Natural killer cell (primary cell): ENCODE measurements around the gene GPRIN3. TPM values are rescaled to one million over a fixed set of nuclear protein-coding genes. Genes with fewer than 3 reads are reported as not detected.
A peak's percentile ranks its signal among the peaks of the same experiment; 100 is the strongest.

Experiments
- ATAC-seq, 3 donors: fragments of 150-1000 bp in 2 of 3; fragments of 200-7000 bp in 1 of 3; cut with Tn5 transposase; 1 replicate in 1 of 3; 2 replicates in 2 of 3; pipeline ENCODE4 v1.10.0; 2021; ENCODE audit warnings: mild to moderate bottlenecking in 2 of 3, moderate library complexity in 2 of 3
- DNase-seq, 2 donors: peaks; one replicate each; pipeline versions ENCODE4 v3.0.0 to v3.0.0-alpha.2; 2013 to 2021; ENCODE audit warnings: mixed read lengths in 1 of 2
- H3K27ac ChIP-seq: one replicate; pipeline ENCODE4 v1.5.1; 2013; ENCODE audit warnings: mild to moderate bottlenecking, low read length
- H3K27me3 ChIP-seq: one replicate; pipeline ENCODE4 v1.6.1; 2013; ENCODE audit warnings: low read length; ENCODE audit not compliant: control insufficient read depth, insufficient read depth
- H3K36me3 ChIP-seq: one replicate; pipeline ENCODE4 v1.6.1; 2013; ENCODE audit warnings: low read length; ENCODE audit not compliant: control insufficient read depth, insufficient read depth
- H3K4me1 ChIP-seq: one replicate; pipeline ENCODE4 v1.6.1; 2013; ENCODE audit warnings: low read length; ENCODE audit not compliant: control insufficient read depth, insufficient read depth
- H3K4me3 ChIP-seq: one replicate; pipeline ENCODE4 v1.5.1; 2013; ENCODE audit warnings: low read length
- H3K9me3 ChIP-seq: one replicate; pipeline ENCODE4 v1.6.1; 2013; ENCODE audit warnings: low read length; ENCODE audit not compliant: control insufficient read depth, insufficient read depth
- H3K27ac Mint-ChIP-seq, 2 donors: one replicate each; pipeline ENCODE4 v1.8.0; 2022; ENCODE audit warnings: mild to moderate bottlenecking in 2 of 2, mixed read lengths in 2 of 2, moderate library complexity in 1 of 2
- H3K27me3 Mint-ChIP-seq, 2 donors: one replicate each; pipeline ENCODE4 v1.8.0; 2022; ENCODE audit warnings: low read depth in 2 of 2, mixed read lengths in 2 of 2
- H3K36me3 Mint-ChIP-seq: one replicate; pipeline ENCODE4 v1.8.0; 2022; ENCODE audit warnings: mixed read lengths
- H3K4me1 Mint-ChIP-seq, 2 donors: one replicate each; pipeline ENCODE4 v1.8.0; 2022; ENCODE audit warnings: mixed read lengths in 2 of 2
- H3K4me3 Mint-ChIP-seq: one replicate; pipeline ENCODE4 v1.8.0; 2022; ENCODE audit warnings: mild to moderate bottlenecking, moderate library complexity, mixed read lengths
- H3K9me3 Mint-ChIP-seq, 2 donors: one replicate each; pipeline ENCODE4 v1.8.0; 2022; ENCODE audit warnings: mixed read lengths in 2 of 2
- WGBS: methylation state at CpG from one replicate; pipeline ENCODE4 v1.1.7; 2013; ENCODE audit warnings: missing lambda C conversion rate; ENCODE audit not compliant: insufficient coverage; 5-methylcytosine and 5-hydroxymethylcytosine counted together
- intact Hi-C: fragments of 100-400 bp; cut with micrococcal nuclease; formaldehyde crosslinking; loops from one replicate; pipeline ENCODE4 v1.14.2; 2022
- total RNA-seq, 4 donors: library from RNA; stranded (reverse); fragments of 120-200 nt in 1 of 4; gene quantifications; one replicate each; pipeline versions ENCODE4 v1.2.3 to v1.2.4, GENCODE V29; 2013 to 2022
- TF ChIP-seq, protein P1 (sequence below): fragments of 200-600 bp; IDR thresholded peaks from one replicate; pipeline ENCODE4 v1.8.0; 2022; ENCODE audit warnings: antibody characterized with exemption

Gene GPRIN3
- total RNA-seq, 3 donors from 2014 or later (not counting 1 experiment from before 2014, with no cell fraction given): 48.3 to 50.7 (median 48.5) TPM

GRCh38 chr4:89329280-89329679 lies 21.7 kb upstream of the GPRIN3 start:
- no peak overlapping the region for H3K27ac ChIP-seq
- H3K4me3 ChIP-seq: no peak overlapping the region
- DNase-seq (no peak), ATAC-seq (no peak)
- no peaks in the 10 kb centered on the region for H3K27me3 ChIP-seq
- H3K36me3 Mint-ChIP-seq: no peaks in the 10 kb centered on the region
- no peaks in the 10 kb centered on the region for H3K36me3 ChIP-seq
- intact Hi-C loops: loop anchor here (10.0 kb wide), 1 partner anchor 46 kb away; no protein-coding TSS in a partner anchor
- WGBS: 57% methylated on average over 1 of the region's 1 CpG
- no peaks in the 10 kb centered on the region for H3K9me3 Mint-ChIP-seq
- no peak overlapping the region for H3K27ac Mint-ChIP-seq
- H3K4me1 ChIP-seq: no peaks in the 10 kb centered on the region
- TF ChIP-seq, protein P1, sequence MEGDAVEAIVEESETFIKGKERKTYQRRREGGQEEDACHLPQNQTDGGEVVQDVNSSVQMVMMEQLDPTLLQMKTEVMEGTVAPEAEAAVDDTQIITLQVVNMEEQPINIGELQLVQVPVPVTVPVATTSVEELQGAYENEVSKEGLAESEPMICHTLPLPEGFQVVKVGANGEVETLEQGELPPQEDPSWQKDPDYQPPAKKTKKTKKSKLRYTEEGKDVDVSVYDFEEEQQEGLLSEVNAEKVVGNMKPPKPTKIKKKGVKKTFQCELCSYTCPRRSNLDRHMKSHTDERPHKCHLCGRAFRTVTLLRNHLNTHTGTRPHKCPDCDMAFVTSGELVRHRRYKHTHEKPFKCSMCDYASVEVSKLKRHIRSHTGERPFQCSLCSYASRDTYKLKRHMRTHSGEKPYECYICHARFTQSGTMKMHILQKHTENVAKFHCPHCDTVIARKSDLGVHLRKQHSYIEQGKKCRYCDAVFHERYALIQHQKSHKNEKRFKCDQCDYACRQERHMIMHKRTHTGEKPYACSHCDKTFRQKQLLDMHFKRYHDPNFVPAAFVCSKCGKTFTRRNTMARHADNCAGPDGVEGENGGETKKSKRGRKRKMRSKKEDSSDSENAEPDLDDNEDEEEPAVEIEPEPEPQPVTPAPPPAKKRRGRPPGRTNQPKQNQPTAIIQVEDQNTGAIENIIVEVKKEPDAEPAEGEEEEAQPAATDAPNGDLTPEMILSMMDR: no peak
- no peaks in the 10 kb centered on the region for H3K27me3 Mint-ChIP-seq
- H3K4me3 Mint-ChIP-seq: no peak overlapping the region
- H3K9me3 ChIP-seq: no peaks in the 10 kb centered on the region
- H3K4me1 Mint-ChIP-seq: peaks cover 0 to 9% of the 10 kb centered on the region in 2 donors

DNA sequence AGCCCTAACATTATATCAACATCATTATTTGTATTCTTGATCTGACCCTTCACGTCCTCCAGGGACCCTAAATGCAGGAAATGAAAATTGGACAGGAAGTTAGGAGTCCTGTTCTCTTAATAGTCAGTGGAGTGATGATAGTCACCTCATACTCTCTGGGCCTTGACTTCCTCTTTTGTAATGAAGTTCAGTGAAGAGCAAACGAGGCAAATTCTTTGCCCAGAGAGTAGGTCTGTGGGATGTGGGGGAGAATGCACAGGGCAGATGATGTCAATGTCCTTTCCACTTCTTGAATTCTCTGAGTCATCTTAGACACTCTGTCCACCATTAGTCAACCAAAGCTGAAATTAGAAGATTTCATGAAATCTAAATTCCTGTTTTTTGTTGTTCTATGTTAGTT lies 17.1 kb upstream of the GPRIN3 start:
- H3K27me3 ChIP-seq: no peaks in the 10 kb centered on the region
- Mint-ChIP-seq H3K27me3 (no peaks in the 10 kb centered on the region), H3K4me1 (peaks cover 0 to 4% of the 10 kb centered on the region in 2 donors), H3K36me3 (no peaks in the 10 kb centered on the region), H3K4me3 (no peak overlapping the region), H3K9me3 (no peaks in the 10 kb centered on the region), H3K27ac (no peak overlapping the region)
- no peak overlapping the region for H3K27ac ChIP-seq
- WGBS: 25% methylated on average over 2 of the region's 2 CpGs
- no peaks in the 10 kb centered on the region for H3K9me3 ChIP-seq
- no peak for DNase-seq
- peak; percentile 35 to 59 (median 47) for ATAC-seq
- H3K4me3 ChIP-seq: no peak overlapping the region
- intact Hi-C loops: loop anchor here (10.0 kb wide), 1 partner anchor 50 kb away; no protein-coding TSS in a partner anchor
- TF ChIP-seq, protein P1: no peak
- no peaks in the 10 kb centered on the region for H3K4me1 ChIP-seq
- no peaks in the 10 kb centered on the region for H3K36me3 ChIP-seq

GRCh38 chr4:89322671-89323070 lies 15.1 kb upstream of the GPRIN3 start:
- Histone ChIP-seq H3K4me1 (peaks cover under 1% of the 10 kb centered on the region), H3K27me3 (no peaks in the 10 kb centered on the region), H3K36me3 (no peaks in the 10 kb centered on the region), H3K27ac (no peak overlapping the region), H3K4me3 (no peak overlapping the region), H3K9me3 (no peaks in the 10 kb centered on the region)
- Mint-ChIP-seq H3K27me3 (no peaks in the 10 kb centered on the region), H3K4me1 (peaks cover 0 to 4% of the 10 kb centered on the region in 2 donors), H3K9me3 (no peaks in the 10 kb centered on the region), H3K36me3 (no peaks in the 10 kb centered on the region), H3K4me3 (no peak overlapping the region), H3K27ac (no peak overlapping the region)
- TF ChIP-seq, protein P1: no peak
- ATAC-seq (no peak), DNase-seq (no peak)
- intact Hi-C loops: loop anchor here (10.0 kb wide), 1 partner anchor 52 kb away; no protein-coding TSS in a partner anchor

- no peaks in the 10 kb centered on the region for H3K27me3 ChIP-seq
- no peak for DNase-seq
- Mint-ChIP-seq H3K4me1 (peaks cover 17 to 20% of the 10 kb centered on the region in 2 donors), H3K9me3 (no peaks in the 10 kb centered on the region), H3K4me3 (no peak overlapping the region), H3K36me3 (no peaks in the 10 kb centered on the region), H3K27me3 (no peaks in the 10 kb centered on the region), H3K27ac (no peak overlapping the region)
- intact Hi-C loops: loop anchor here (10.0 kb wide), 1 partner anchor 55 kb away; no protein-coding TSS in a partner anchor
- no peaks in the 10 kb centered on the region for H3K9me3 ChIP-seq
- H3K36me3 ChIP-seq: no peaks in the 10 kb centered on the region
- H3K4me1 ChIP-seq: peaks cover 11% of the 10 kb centered on the region
- WGBS: 100% methylated on average over 2 of the region's 2 CpGs
- no peak overlapping the region for H3K27ac ChIP-seq
- H3K4me3 ChIP-seq: no peak overlapping the region
- no peak for ATAC-seq
- TF ChIP-seq, protein P1: no peak
Observed at GRCh38 chr4:89319756-89320155, 12.2 kb upstream of the GPRIN3 start.
